H9 (cell line): ENCODE results near the gene TEAD2. TPM values are rescaled to one million over a fixed set of nuclear protein-coding genes. Genes with fewer than 3 reads are reported as not detected.

Source experiments
- DNase-seq: peaks from one replicate; pipeline ENCODE4 v3.0.0-alpha.2; 2017
- H2AFZ ChIP-seq: one replicate; pipeline ENCODE4 v1.6.1; 2013; ENCODE audit warnings: mild to moderate bottlenecking, low read length, control low read depth, moderate library complexity
- H2AK5ac ChIP-seq: 2 replicates; pipeline ENCODE4 v1.6.1; 2013; ENCODE audit warnings: low read length, control low read depth, mixed read lengths; ENCODE audit not compliant: insufficient read length
- H2BK120ac ChIP-seq: one replicate; pipeline ENCODE4 v1.6.1; 2013; ENCODE audit warnings: low read depth, mild to moderate bottlenecking, low read length, control low read depth, inconsistent platforms; ENCODE audit not compliant: poor library complexity, severe bottlenecking
- H2BK12ac ChIP-seq: 2 replicates; pipeline ENCODE4 v1.6.1; 2013; ENCODE audit warnings: low read length, control low read depth, mixed read lengths, low read depth; ENCODE audit not compliant: insufficient read length
- H2BK15ac ChIP-seq: 2 replicates; pipeline ENCODE4 v1.6.1; 2013; ENCODE audit warnings: low read depth, low read length, control low read depth
- H2BK20ac ChIP-seq: one replicate; pipeline ENCODE4 v1.6.1; 2013; ENCODE audit warnings: low read depth, mild to moderate bottlenecking, low read length, control low read depth, inconsistent platforms; ENCODE audit not compliant: poor library complexity, severe bottlenecking
- H2BK5ac ChIP-seq: 2 replicates; pipeline ENCODE4 v1.6.1; 2013; ENCODE audit warnings: low read length, control low read depth, mixed read lengths; ENCODE audit not compliant: insufficient read length
- H3K14ac ChIP-seq: 2 replicates; pipeline ENCODE4 v1.6.1; 2013; ENCODE audit warnings: low read length, control low read depth; ENCODE audit not compliant: insufficient read depth
- H3K18ac ChIP-seq: 2 replicates; pipeline ENCODE4 v1.6.1; 2013; ENCODE audit warnings: low read depth, mild to moderate bottlenecking, mixed read lengths, low read length, control low read depth; ENCODE audit not compliant: insufficient read length
- H3K23ac ChIP-seq: 2 replicates; pipeline ENCODE4 v1.6.1; 2013; ENCODE audit warnings: low read length, control low read depth, mixed read lengths, low read depth; ENCODE audit not compliant: insufficient read length
- H3K23me2 ChIP-seq: 2 replicates; pipeline ENCODE4 v1.6.1; 2013; ENCODE audit warnings: low read depth, mild to moderate bottlenecking, mixed read lengths, low read length, control low read depth; ENCODE audit not compliant: insufficient read length, poor library complexity, severe bottlenecking
- H3K27ac ChIP-seq: 2 replicates; pipeline ENCODE4 v1.5.1; 2013; ENCODE audit warnings: low read length, control low read depth, mixed read lengths, low read depth; ENCODE audit not compliant: insufficient read length
- H3K27me3 ChIP-seq: 2 replicates; pipeline ENCODE4 v1.6.1; 2013; ENCODE audit warnings: low read length, control low read depth, inconsistent platforms; ENCODE audit not compliant: insufficient read depth
- H3K4ac ChIP-seq: 2 replicates; pipeline ENCODE4 v1.6.1; 2013; ENCODE audit warnings: low read depth, mild to moderate bottlenecking, control low read depth, inconsistent platforms, low read length, moderate library complexity
- H3K4me1 ChIP-seq: 2 replicates; pipeline ENCODE4 v1.6.1; 2013; ENCODE audit warnings: low read length, control low read depth, inconsistent platforms; ENCODE audit not compliant: insufficient read depth
- H3K4me2 ChIP-seq: 2 replicates; pipeline ENCODE4 v1.6.1; 2013; ENCODE audit warnings: low read length, control low read depth, mixed read lengths; ENCODE audit not compliant: insufficient read length, insufficient read depth
- H3K56ac ChIP-seq: 2 replicates; pipeline ENCODE4 v1.6.1; 2013; ENCODE audit warnings: low read depth, mild to moderate bottlenecking, mixed read lengths, low read length, control low read depth; ENCODE audit not compliant: insufficient read length
- H3K79me1 ChIP-seq: 2 replicates; pipeline ENCODE4 v1.6.1; 2013; ENCODE audit warnings: low read depth, mild to moderate bottlenecking, moderate library complexity, low read length, control low read depth, inconsistent platforms; ENCODE audit not compliant: insufficient read depth, poor library complexity, severe bottlenecking
- H3K79me2 ChIP-seq: 2 replicates; pipeline ENCODE4 v1.6.1; 2013; ENCODE audit warnings: low read length, control low read depth, inconsistent platforms; ENCODE audit not compliant: insufficient read depth
- H3K9ac ChIP-seq: 2 replicates; pipeline ENCODE4 v1.6.1; 2013; ENCODE audit warnings: low read length, control low read depth, mixed read lengths; ENCODE audit not compliant: insufficient read length; ENCODE audit errors: extremely low read depth
- H3K9me3 ChIP-seq: one replicate; pipeline ENCODE4 v1.6.1; 2013; ENCODE audit warnings: low read depth, low read length, inconsistent platforms; ENCODE audit not compliant: control insufficient read depth
- H3T11ph ChIP-seq: one replicate; pipeline ENCODE4 v1.6.1; 2013; ENCODE audit warnings: mild to moderate bottlenecking, low read length, control low read depth, inconsistent platforms
- H4K20me1 ChIP-seq: one replicate; pipeline ENCODE4 v1.6.1; 2013; ENCODE audit not compliant: control insufficient read depth, insufficient read length, insufficient read depth
- H4K5ac ChIP-seq: 2 replicates; pipeline ENCODE4 v1.6.1; 2013; ENCODE audit warnings: low read depth, mild to moderate bottlenecking, mixed read lengths, low read length, control low read depth; ENCODE audit not compliant: insufficient read length
- H4K8ac ChIP-seq: replicated peaks from 2 replicates; pipeline ENCODE4 v1.6.1; 2013; ENCODE audit warnings: low read length, control low read depth, mixed read lengths, low read depth; ENCODE audit not compliant: insufficient read length
- H4K91ac ChIP-seq: 2 replicates; pipeline ENCODE4 v1.6.1; 2013; ENCODE audit warnings: low read depth, mild to moderate bottlenecking, moderate library complexity, mixed read lengths, low read length, control low read depth; ENCODE audit not compliant: insufficient read length
- H3K27ac Mint-ChIP-seq, 3 experiments: 2 replicates in 2 of 3; 3 replicates in 1 of 3; pipeline ENCODE4 v1.8.0; 2020 to 2021; ENCODE audit warnings: mixed read lengths in 3 of 3, mild to moderate bottlenecking in 1 of 3, moderate library complexity in 1 of 3
- H3K27me3 Mint-ChIP-seq: 2 replicates; pipeline ENCODE4 v1.8.0; 2021; ENCODE audit warnings: low read depth, mild to moderate bottlenecking, moderate library complexity, mixed read lengths
- H3K36me3 Mint-ChIP-seq, 3 experiments: 2 replicates in 2 of 3; 3 replicates in 1 of 3; pipeline ENCODE4 v1.8.0; 2020 to 2021; ENCODE audit warnings: low read depth in 3 of 3, mixed read lengths in 3 of 3; ENCODE audit not compliant: insufficient read depth in 1 of 3
- H3K4me1 Mint-ChIP-seq, 2 experiments: 2 replicates each; pipeline ENCODE4 v1.8.0; 2020; ENCODE audit warnings: mixed read lengths in 2 of 2
- H3K4me3 Mint-ChIP-seq, 2 experiments: 2 replicates in 1 of 2; 3 replicates in 1 of 2; pipeline ENCODE4 v1.8.0; 2020 to 2021; ENCODE audit warnings: mild to moderate bottlenecking in 2 of 2, mixed read lengths in 2 of 2, moderate library complexity in 1 of 2
- H3K9me3 Mint-ChIP-seq, 2 experiments: 2 replicates in 1 of 2; 3 replicates in 1 of 2; pipeline ENCODE4 v1.8.0; 2020; ENCODE audit warnings: mild to moderate bottlenecking in 2 of 2, mixed read lengths in 2 of 2, moderate library complexity in 1 of 2
- CTCF ChIP-seq: fragments of 200-600 bp; sonication (generic); conservative IDR thresholded peaks from 3 replicates; pipeline ENCODE4 v1.8.0; 2021; ENCODE audit warnings: antibody characterized with exemption, mild to moderate bottlenecking
- WGBS: extraction: QIAGEN DNeasy Blood & Tissue Kit; methylation state at CpG from one replicate; pipeline ENCODE4 v1.1.7; 2013; ENCODE audit warnings: missing lambda C conversion rate, low lambda C conversion rate, mixed read lengths; ENCODE audit not compliant: insufficient read length; ENCODE audit errors: extremely low coverage; 5-methylcytosine and 5-hydroxymethylcytosine counted together
- total RNA-seq: library from RNA; stranded (reverse); gene quantifications from 2 replicates; pipeline ENCODE4 v1.2.1, GENCODE V29; 2021

The TEAD2 gene
- total RNA-seq, 1 experiment from 2014 or later = 126 TPM

GRCh38 chr19:49335071-49335783 is 27.0 kb downstream of the TEAD2 start, which contains the start of gene CD37:
CD37 (plus strand) TSS chr19:49335406; CDS start chr19:49335541, 135 bp downstream.
- Histone ChIP-seq H3K14ac (no peak within 1 kb of the TSS), H3K27ac (no peak within 1 kb of the TSS), H2AFZ (no peak within 1 kb of the TSS), H2BK5ac (no peak within 1 kb of the TSS), H4K5ac (no peak within 1 kb of the TSS), H3K4me1 (peaks cover 2% of the 10 kb centered on the region; the same call in 1 of the 2 replicates), H4K8ac (no peak within 1 kb of the TSS), H2BK15ac (no peak within 1 kb of the TSS), H3K79me1 (no peaks in the 10 kb centered on the region), H4K91ac (no peak within 1 kb of the TSS), H3K23ac (no peak within 1 kb of the TSS), H3K4ac (no peak within 1 kb of the TSS), H2BK20ac (no peak within 1 kb of the TSS), H3T11ph (no peak within 1 kb of the TSS), H3K18ac (no peak within 1 kb of the TSS), H3K79me2 (no peaks in the 10 kb centered on the region), H2AK5ac (no peak within 1 kb of the TSS), H3K27me3 (peaks cover 3% of the 10 kb centered on the region; the same call in 1 of the 2 replicates), H3K23me2 (peaks cover 12% of the 10 kb centered on the region), H3K9me3 (no peaks in the 10 kb centered on the region), H2BK120ac (no peak within 1 kb of the TSS), H3K4me2 (no peak within 1 kb of the TSS), H3K56ac (no peak within 1 kb of the TSS), H2BK12ac (no peak within 1 kb of the TSS), H4K20me1 (no peaks in the 10 kb centered on the region), H3K9ac (no peak within 1 kb of the TSS)
- Mint-ChIP-seq H3K27me3 (peaks cover 18% of the 10 kb centered on the region), H3K36me3 (peaks cover under 1 to 29% (median 7%) of the 10 kb centered on the region in 3 experiments), H3K27ac (peak within 1 kb of the TSS in 2 of 3 experiments; percentile 23 to 81; a peak in 1 of 7 replicates), H3K4me1 (peaks cover 25 to 32% of the 10 kb centered on the region in 2 experiments), H3K9me3 (no peaks in the 10 kb centered on the region; a peak in 1 of 5 replicates), H3K4me3 (no peak within 1 kb of the TSS)
- no peak for TF ChIP-seq CTCF
- no CpG with 5 or more reads among the region's 13 CpGs for WGBS
- DNase-seq = peak; percentile 21
